SH-SY5Y (cell line): Measurements from ENCODE around the gene RYR3.

Source experiments
- GATA2 ChIP-seq: IDR thresholded peaks from 2 replicates; pipeline ENCODE4 v1.6.1; 2011; ENCODE audit warnings: mild to moderate bottlenecking, low read depth, low read length
- GATA3 ChIP-seq: IDR thresholded peaks from 2 replicates; pipeline ENCODE4 v1.6.1; 2011; ENCODE audit warnings: low read depth, mild to moderate bottlenecking, low read length, moderate library complexity

DNA sequence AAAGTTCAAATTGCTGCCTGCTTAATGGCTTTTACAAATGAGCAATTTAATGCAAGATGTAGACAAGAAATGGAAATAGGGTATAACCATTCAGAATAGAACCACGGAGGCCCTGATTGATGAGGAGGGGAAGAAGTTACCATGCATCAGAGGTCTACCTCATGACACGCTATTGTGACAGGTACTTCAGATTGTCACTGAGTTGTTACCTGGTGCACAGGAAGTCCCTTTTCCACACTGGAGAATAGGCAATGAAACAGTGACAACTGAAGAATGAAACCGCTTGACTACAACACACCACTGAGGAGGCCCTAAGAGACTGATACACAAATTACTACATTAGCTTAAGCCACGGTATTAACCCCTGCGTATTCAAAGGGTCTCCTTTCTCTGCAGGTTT is 251.2 kb downstream of the RYR3 start:
- TF ChIP-seq GATA2: no peak
- TF ChIP-seq GATA3: no peak
